Activated naive CD8-positive, alpha-beta T cell treated with anti-CD3 and anti-CD28 coated beads for 36 hours (primary cell): ENCODE measurements around the gene ETV2. TPM values are rescaled to one million over a fixed set of nuclear protein-coding genes. Genes with fewer than 3 reads are reported as not detected.
A peak's percentile ranks its signal among the peaks of the same experiment; 100 is the strongest.

Experiments
- DNase-seq: peaks from one replicate; pipeline ENCODE4 v3.0.0; 2021
- H3K27ac Mint-ChIP-seq: one replicate; pipeline ENCODE4 v1.8.0; 2022; ENCODE audit warnings: mild to moderate bottlenecking, moderate library complexity, mixed read lengths
- H3K27me3 Mint-ChIP-seq: one replicate; pipeline ENCODE4 v1.8.0; 2022; ENCODE audit warnings: mild to moderate bottlenecking, mixed read lengths
- H3K36me3 Mint-ChIP-seq: one replicate; pipeline ENCODE4 v1.8.0; 2021; ENCODE audit warnings: mild to moderate bottlenecking, mixed read lengths
- H3K4me1 Mint-ChIP-seq: one replicate; pipeline ENCODE4 v1.8.0; 2021; ENCODE audit warnings: mixed read lengths
- H3K4me3 Mint-ChIP-seq: one replicate; pipeline ENCODE4 v1.8.0; 2022; ENCODE audit warnings: mild to moderate bottlenecking, moderate library complexity, mixed read lengths
- H3K9me3 Mint-ChIP-seq: one replicate; pipeline ENCODE4 v1.8.0; 2022; ENCODE audit warnings: mixed read lengths
- total RNA-seq, 2 experiments: library from RNA; stranded (reverse); gene quantifications; one replicate each; pipeline ENCODE4 v1.2.3, GENCODE V29; 2021

Gene ETV2
- total RNA-seq, 2 experiments from 2014 or later = 1.5 to 2.3 TPM

DNA sequence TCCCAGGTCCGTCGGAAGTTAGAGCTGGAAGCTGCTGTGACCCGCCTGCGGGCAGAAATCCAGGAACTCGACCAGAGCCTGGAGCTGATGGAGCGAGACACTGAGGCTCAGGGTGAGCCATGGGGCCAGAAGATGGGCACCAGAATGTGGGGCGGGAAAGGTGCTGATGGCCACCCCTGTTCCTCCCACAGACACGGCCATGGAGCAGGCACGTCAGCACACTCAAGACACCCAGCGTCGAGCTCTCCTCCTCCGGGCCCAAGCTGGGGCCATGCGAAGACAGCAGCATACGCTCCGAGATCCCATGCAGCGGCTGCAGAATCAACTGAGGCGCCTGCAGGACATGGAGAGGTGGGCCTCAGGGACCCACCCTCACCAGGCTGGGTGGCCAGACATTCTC lies 26.5 kb upstream of the ETV2 start:
- Mint-ChIP-seq H3K36me3 (peaks cover 4% of the 10 kb centered on the region), H3K4me3 (no peak overlapping the region), H3K27me3 (no peaks in the 10 kb centered on the region), H3K9me3 (no peaks in the 10 kb centered on the region), H3K27ac (no peak overlapping the region), H3K4me1 (peaks cover 14% of the 10 kb centered on the region)
- no peak for DNase-seq

DNA sequence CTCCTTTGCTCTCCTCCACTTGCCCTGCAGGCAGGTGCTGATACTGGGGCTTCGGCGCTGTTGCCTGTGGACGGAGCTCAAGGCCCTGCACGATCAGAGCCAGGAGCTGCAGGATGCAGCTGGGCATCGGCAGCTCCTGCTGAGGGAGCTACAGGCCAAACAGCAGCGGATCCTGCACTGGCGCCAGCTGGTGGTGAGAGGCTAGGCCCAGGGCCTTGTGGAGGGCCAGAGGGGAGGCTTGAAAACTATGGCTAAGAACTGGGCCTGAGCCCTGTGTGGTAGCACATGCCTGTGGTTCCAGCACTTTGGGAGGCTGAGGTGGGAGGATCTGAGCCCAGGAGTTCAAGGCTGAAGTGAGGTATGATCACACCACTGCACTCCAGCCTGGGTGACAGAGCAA lies 22.7 kb upstream of the ETV2 start:
- H3K9me3 Mint-ChIP-seq = no peaks in the 10 kb centered on the region
- H3K27me3 Mint-ChIP-seq = no peaks in the 10 kb centered on the region
- peaks cover 6% of the 10 kb centered on the region for H3K36me3 Mint-ChIP-seq
- H3K4me3 Mint-ChIP-seq = no peak overlapping the region
- no peak for DNase-seq
- H3K4me1 Mint-ChIP-seq = no peaks in the 10 kb centered on the region
- H3K27ac Mint-ChIP-seq = no peak overlapping the region

DNA sequence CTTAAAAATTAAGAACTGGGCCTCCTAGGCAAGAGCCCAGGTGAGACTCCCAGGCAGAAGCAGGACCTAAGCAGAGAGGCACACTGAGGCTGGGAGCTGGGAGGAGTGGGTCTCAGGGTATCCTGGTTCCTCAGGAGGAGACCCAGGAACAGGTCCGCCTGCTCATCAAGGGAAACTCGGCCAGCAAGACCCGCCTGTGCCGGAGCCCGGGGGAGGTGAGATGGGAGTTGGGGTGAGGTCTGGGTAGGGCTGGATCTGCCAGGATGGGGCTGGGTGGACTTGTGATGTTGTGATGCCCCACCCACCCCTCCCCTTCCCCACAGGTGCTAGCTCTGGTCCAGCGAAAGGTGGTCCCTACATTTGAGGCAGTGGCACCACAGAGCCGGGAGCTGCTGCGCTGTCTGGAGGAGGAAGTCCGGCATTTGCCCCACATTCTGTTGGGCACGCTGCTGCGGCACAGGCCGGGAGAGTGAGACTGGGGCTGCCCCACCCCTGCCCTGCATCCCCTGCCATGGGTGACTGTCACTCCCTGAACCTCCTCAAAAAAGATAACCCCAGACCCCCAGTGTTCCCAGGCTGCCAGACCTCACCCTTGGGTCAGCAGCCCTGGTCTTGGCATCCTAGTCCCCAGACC lies 22.1 kb upstream of the ETV2 start:
- Mint-ChIP-seq H3K27me3 (no peaks in the 10 kb centered on the region), H3K4me1 (no peaks in the 10 kb centered on the region), H3K36me3 (peaks cover 6% of the 10 kb centered on the region), H3K9me3 (no peaks in the 10 kb centered on the region), H3K27ac (no peak overlapping the region), H3K4me3 (no peak overlapping the region)
- DNase-seq = no peak

DNA sequence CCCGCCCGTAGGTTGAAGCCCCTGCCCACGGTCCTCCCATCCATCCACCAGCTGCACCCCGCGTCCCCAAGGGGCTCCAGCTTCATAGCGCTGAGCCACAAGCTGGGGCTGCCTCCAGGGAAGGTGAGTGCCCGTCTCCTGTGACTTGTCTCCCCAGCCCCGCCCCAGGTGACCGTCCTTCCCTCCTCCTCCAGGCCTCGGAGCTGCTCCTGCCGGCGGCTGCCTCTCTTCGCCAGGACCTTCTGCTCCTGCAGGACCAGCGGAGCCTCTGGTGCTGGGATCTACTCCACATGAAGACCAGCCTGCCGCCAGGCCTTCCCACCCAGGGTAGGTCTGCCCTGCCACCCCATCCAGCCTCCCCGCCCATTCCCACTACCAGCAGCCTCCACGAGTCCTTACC lies 21.5 kb upstream of the ETV2 start:
- no peak overlapping the region for H3K27ac Mint-ChIP-seq
- no peak for DNase-seq

DNA sequence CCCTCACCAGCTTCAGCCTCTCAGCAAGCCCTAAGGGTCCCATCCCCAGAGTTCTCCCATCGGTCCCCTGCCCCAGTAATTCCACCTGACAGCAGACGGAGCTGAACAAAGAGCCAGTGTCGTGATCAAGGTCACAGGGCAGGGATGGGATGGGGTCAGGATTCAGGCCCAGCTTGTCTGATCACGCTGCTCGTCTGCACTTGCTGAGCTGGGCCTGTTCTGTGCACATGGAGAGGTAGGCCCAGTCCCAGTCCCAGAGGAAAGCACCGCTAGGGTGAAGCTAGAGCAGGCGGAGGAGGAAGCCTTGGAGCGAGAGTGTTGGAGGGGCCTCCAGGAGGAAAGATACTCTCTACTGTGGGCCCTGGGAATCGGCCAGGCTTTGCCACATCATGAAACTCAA lies 19.8 kb upstream of the ETV2 start:
- no peak for DNase-seq
- Mint-ChIP-seq H3K27me3 (no peaks in the 10 kb centered on the region), H3K27ac (no peak overlapping the region), H3K36me3 (peaks cover 2% of the 10 kb centered on the region), H3K9me3 (no peaks in the 10 kb centered on the region), H3K4me1 (no peaks in the 10 kb centered on the region), H3K4me3 (no peak overlapping the region)

More for the DNA sequence above, 21.5 kb upstream of the ETV2 start:
- H3K4me1 Mint-ChIP-seq = no peaks in the 10 kb centered on the region
- H3K4me3 Mint-ChIP-seq = no peak overlapping the region
- peaks cover 6% of the 10 kb centered on the region for H3K36me3 Mint-ChIP-seq
- H3K27me3 Mint-ChIP-seq = no peaks in the 10 kb centered on the region
- H3K9me3 Mint-ChIP-seq = no peaks in the 10 kb centered on the region

DNA sequence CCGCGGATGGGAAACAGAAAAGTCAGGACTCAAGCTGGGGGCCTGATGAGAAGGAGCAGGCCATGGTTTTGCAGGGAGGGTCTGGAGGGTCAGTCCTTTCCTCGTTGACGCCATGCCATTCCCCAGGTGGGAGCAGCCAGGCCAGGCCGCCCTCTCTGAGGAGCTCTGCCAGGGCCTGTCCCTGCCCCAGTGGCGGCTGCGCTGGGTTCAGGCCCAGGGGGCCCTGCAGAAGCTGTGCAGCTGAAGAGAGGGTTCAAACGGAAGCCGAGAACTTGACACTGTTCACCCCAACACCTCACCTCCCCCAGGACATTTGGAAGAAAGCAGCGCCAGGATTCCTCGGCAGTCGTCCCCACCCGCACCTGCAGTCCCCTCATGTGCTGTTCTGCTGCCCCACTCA lies 18.8 kb upstream of the ETV2 start:
- no peaks in the 10 kb centered on the region for H3K4me1 Mint-ChIP-seq
- H3K27me3 Mint-ChIP-seq = no peaks in the 10 kb centered on the region
- no peak overlapping the region for H3K27ac Mint-ChIP-seq
- H3K36me3 Mint-ChIP-seq = peaks cover 2% of the 10 kb centered on the region
- no peak overlapping the region for H3K4me3 Mint-ChIP-seq
- no peaks in the 10 kb centered on the region for H3K9me3 Mint-ChIP-seq
- no peak for DNase-seq

DNA sequence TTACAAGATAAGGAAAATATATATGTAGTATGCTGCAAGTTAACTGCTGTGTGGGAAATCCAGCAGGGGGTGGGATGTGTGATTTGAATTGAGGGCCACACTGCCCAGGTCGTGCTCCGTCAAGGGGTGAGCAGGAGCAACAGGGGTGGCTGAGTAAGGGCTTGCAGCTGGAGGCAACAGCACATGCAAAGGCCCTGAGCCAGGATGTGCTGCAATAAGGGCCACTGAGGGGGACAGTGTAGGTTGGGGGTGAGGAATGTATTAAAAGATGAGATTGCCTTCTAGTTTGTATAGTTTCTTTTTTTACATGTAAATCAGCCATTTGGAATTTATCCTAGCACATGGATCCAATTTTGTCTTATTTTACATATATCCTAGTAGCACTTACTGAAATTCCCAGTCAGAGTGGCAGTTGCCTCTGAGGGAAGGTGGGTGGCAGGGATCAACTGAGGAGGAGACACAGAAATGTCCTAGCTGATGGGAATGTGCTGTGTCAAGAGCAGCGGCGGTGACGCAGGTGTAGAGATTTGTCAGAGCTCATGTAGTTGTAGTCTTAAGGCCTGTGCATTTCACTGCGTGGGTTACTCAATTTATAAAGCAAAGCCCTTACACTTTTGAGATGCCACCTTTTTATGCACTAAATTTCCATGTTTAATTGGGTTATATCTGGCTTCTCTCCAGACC lies 18.1 kb upstream of the ETV2 start:
- peaks cover 4% of the 10 kb centered on the region for H3K4me1 Mint-ChIP-seq
- no peaks in the 10 kb centered on the region for H3K9me3 Mint-ChIP-seq
- no peak for DNase-seq
- no peak overlapping the region for H3K4me3 Mint-ChIP-seq
- peaks cover 2% of the 10 kb centered on the region for H3K36me3 Mint-ChIP-seq
- no peaks in the 10 kb centered on the region for H3K27me3 Mint-ChIP-seq
- H3K27ac Mint-ChIP-seq = no peak overlapping the region

DNA sequence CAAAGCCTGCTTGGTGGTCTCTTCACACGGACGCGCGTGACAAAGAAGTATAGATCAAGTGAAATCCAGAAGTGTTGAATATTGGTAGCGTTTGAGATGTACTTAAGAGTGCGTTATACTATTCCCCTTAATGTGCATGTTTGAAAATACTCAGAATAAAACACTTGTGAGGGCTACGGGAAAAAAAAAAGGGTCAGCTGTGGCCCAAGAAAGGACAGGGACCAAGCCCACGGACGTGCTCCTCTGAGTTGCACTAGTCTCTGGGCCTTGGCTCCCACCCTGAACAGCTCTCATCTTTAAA lies 13.3 kb upstream of the ETV2 start:
- Mint-ChIP-seq H3K27me3 (no peaks in the 10 kb centered on the region), H3K4me1 (peaks cover 17% of the 10 kb centered on the region), H3K36me3 (peaks cover 18% of the 10 kb centered on the region), H3K4me3 (peak overlapping the region; percentile 98), H3K9me3 (no peaks in the 10 kb centered on the region), H3K27ac (peak overlapping the region; percentile 94)
- DNase-seq = no peak

DNA sequence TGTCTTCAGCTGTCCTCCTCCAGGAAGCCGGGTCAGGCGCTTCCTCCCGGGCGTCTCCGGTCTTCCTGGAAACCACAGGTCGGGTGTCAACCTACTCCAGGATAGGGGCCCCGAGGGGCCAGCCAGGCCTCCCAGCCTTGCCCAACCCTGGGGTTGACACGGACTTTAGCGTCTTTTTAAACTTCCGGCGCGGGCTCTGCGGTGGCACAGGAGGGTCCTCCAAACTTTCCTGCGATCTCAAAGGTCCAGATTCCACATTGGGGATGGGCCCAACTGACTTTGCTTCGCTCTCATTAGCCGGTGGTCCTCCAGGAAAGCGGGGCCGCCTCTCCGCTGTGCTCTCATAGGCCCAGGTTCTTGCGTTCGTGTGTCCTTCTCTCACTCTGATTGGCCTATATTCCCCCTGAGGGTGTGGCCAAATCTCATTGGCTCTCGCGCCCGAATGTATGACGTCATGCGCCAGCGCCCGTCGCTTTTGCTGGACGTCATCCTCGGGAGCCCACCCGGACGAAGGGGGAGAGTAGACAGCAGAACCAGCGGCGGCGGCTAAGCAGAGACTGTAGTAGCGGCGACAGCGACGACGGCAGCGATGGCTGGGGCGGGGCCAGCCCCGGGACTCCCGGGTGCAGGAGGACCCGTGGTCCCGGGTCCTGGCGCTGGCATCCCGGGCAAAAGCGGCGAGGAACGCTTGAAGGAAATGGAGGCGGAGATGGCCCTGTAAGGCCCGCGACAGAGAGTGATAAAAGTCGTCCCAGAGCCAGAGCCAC lies 12.8 kb upstream of the ETV2 start, which contains the start of gene RBM42:
Gene RBM42 (plus strand): TSS at position 472 of the 767 bp plus-strand sequence. CDS start 118 bp downstream, at position 590.
- Mint-ChIP-seq H3K9me3 (no peaks in the 10 kb centered on the region), H3K36me3 (peaks cover 20% of the 10 kb centered on the region), H3K4me1 (peaks cover 19% of the 10 kb centered on the region), H3K27me3 (no peaks in the 10 kb centered on the region), H3K27ac (peak within 1 kb of the TSS; percentile 94), H3K4me3 (peak within 1 kb of the TSS; percentile 98)
- DNase-seq = peak; percentile 97

DNA sequence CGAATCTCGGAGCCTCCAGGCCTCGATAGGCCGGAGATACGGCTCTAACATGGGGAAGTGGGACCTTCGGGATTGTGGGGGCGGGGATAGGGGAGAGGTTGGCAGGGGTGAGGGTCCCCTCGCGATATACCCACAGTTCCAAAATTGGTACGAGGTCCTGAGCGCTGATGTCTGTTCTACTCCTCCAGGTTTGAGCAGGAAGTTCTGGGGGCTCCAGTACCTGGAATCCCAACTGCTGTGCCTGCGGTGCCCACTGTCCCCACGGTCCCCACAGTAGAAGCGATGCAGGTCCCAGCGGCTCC lies 12.3 kb upstream of the ETV2 start:
- peak overlapping the region; percentile 98 for H3K4me3 Mint-ChIP-seq
- peak overlapping the region; percentile 94 for H3K27ac Mint-ChIP-seq
- DNase-seq = no peak

DNA sequence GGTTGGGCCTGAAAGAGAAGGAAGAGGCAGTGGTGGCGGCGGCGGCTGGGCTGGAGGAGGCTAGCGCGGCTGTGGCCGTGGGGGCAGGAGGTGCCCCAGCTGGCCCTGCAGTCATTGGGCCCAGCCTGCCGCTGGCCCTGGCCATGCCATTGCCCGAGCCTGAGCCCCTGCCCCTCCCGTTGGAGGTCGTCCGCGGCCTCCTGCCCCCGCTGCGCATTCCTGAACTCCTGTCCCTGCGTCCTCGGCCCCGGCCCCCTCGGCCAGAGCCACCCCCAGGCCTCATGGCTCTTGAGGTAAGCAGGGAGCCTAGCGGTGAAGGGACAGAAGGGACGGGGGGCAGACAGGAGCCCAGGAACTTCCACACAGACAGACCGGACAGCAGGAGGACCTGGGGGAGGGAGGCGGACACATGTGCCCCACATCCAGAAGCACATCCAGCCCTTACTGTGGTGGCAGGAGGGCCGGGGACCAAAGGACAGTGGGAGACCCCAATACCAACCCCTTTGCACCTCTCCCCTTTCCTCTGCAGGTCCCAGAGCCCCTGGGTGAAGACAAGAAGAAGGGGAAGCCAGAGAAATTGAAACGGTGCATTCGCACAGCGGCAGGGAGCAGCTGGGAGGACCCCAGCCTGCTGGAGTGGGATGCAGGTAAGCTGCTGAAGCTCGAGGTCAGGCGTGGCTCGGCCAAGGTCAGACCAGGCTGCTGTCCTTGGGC lies 7.7 kb upstream of the ETV2 start:
- Mint-ChIP-seq H3K4me3 (no peak overlapping the region), H3K27ac (no peak overlapping the region), H3K9me3 (no peaks in the 10 kb centered on the region), H3K4me1 (peaks cover 10% of the 10 kb centered on the region), H3K27me3 (no peaks in the 10 kb centered on the region), H3K36me3 (peaks cover 30% of the 10 kb centered on the region)
- no peak for DNase-seq

More for the DNA sequence above, 12.3 kb upstream of the ETV2 start:
- H3K27me3 Mint-ChIP-seq = no peaks in the 10 kb centered on the region
- H3K9me3 Mint-ChIP-seq = no peaks in the 10 kb centered on the region
- peaks cover 20% of the 10 kb centered on the region for H3K36me3 Mint-ChIP-seq
- peaks cover 19% of the 10 kb centered on the region for H3K4me1 Mint-ChIP-seq

DNA sequence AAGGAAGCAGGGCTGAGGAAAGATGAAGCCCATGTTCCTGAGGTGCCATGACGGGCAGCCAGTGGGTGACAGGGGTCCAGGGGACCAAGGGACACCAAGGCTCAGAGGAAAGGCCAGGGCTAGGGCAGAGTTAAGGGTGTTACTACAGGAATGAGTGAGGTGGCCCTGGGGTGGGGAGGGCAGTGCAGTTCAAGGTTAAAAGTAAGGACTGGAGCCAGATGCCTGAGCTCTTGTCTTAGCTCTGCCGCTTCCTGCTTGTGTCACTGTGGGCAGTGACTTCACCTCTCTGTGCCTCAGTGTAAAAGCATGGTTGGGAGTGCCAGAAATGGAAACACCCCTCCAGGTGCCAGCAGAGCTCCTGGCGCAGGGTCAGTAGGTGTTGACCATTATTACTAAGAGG lies 4.9 kb upstream of the ETV2 start:
- DNase-seq = no peak
- no peaks in the 10 kb centered on the region for H3K9me3 Mint-ChIP-seq
- no peak overlapping the region for H3K4me3 Mint-ChIP-seq
- peaks cover 20% of the 10 kb centered on the region for H3K36me3 Mint-ChIP-seq
- no peak overlapping the region for H3K27ac Mint-ChIP-seq
- H3K27me3 Mint-ChIP-seq = no peaks in the 10 kb centered on the region
- peaks cover 9% of the 10 kb centered on the region for H3K4me1 Mint-ChIP-seq

DNA sequence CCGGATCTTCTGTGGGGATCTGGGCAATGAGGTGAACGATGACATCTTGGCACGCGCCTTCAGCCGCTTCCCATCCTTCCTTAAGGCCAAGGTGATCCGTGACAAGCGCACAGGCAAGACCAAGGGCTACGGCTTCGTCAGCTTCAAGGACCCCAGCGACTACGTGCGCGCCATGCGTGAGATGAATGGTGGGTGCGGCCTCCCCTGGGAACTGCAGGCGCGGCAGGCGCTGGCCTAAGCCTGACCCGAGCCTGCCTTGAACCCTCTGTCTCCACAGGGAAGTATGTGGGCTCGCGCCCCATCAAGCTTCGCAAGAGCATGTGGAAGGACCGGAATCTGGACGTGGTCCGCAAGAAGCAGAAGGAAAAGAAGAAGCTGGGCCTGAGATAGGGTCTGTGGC lies 4.4 kb upstream of the ETV2 start:
- peaks cover 12% of the 10 kb centered on the region for H3K4me1 Mint-ChIP-seq
- peaks cover 19% of the 10 kb centered on the region for H3K36me3 Mint-ChIP-seq
- no peaks in the 10 kb centered on the region for H3K9me3 Mint-ChIP-seq
- DNase-seq = no peak
- no peak overlapping the region for H3K27ac Mint-ChIP-seq
- no peaks in the 10 kb centered on the region for H3K27me3 Mint-ChIP-seq
- H3K4me3 Mint-ChIP-seq = no peak overlapping the region

DNA sequence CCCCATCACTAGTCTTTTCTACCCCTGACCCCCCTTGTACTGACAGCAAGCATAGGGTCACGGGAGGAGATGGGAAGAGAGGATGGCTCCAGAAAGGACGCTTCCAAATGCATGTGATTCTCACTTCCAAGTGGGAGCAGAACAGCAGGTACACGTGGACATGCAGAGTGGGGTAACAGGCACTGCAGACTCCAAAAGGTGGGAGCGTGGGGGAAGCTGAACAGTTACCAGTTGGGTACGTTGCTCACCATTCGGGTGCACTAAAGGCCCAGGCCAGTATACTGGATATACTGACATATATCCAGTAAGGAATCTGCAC lies 2.3 kb upstream of the ETV2 start:
- Mint-ChIP-seq H3K36me3 (peaks cover 11% of the 10 kb centered on the region), H3K27me3 (no peaks in the 10 kb centered on the region), H3K27ac (peak overlapping the region; percentile 0), H3K4me1 (peaks cover 19% of the 10 kb centered on the region), H3K4me3 (no peak overlapping the region), H3K9me3 (no peaks in the 10 kb centered on the region)
- no peak for DNase-seq

DNA sequence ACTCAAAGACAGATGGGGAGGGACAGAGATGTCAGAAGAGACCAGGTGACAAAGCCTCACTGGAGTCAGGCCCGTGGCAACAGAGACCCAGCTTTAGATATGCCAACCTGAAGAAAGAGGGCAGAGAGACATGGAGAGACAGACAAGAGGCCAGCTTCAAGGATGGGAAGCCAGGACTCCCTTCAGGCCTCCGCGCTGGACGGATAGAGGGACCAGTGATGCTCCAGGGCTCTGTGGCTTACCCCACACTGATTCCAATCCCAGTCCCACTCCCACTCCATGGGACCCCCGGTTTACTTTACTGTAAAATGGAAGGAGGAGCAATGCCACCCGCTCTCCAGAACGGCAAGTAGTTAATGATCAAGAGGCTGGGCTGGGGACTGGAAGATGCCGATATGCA lies 1.7 kb upstream of the ETV2 start:
- DNase-seq = no peak
- peaks cover 11% of the 10 kb centered on the region for H3K36me3 Mint-ChIP-seq
- H3K27me3 Mint-ChIP-seq = no peaks in the 10 kb centered on the region
- H3K4me1 Mint-ChIP-seq = peaks cover 21% of the 10 kb centered on the region
- H3K4me3 Mint-ChIP-seq = no peak overlapping the region
- H3K9me3 Mint-ChIP-seq = no peaks in the 10 kb centered on the region
- no peak overlapping the region for H3K27ac Mint-ChIP-seq
